WTC11 (cell line): ENCODE data around the gene ZNF624.

Experiments
- ATF1 ChIP-seq: sonication (generic); formaldehyde crosslinking; IDR thresholded peaks from 2 replicates; pipeline ENCODE4 v1.8.1; 2023; ENCODE audit warnings: mild to moderate bottlenecking, moderate library complexity, missing genetic modification reagents
- CREB1 ChIP-seq: sonication (generic); formaldehyde crosslinking; IDR thresholded peaks from 2 replicates; pipeline ENCODE4 v1.8.0; 2023; ENCODE audit warnings: mild to moderate bottlenecking, missing genetic modification reagents
- JUN ChIP-seq: sonication (generic); formaldehyde crosslinking; IDR thresholded peaks from 2 replicates; pipeline ENCODE4 v1.8.0; 2023; ENCODE audit warnings: mild to moderate bottlenecking, missing genetic modification reagents
- KAT7 ChIP-seq: sonication (generic); formaldehyde crosslinking; IDR thresholded peaks from 2 replicates; pipeline ENCODE4 v1.8.1; 2023; ENCODE audit warnings: missing genetic modification reagents, mild to moderate bottlenecking, borderline replicate concordance
- PRRX2 ChIP-seq: fragments of 250-450 bp; sonication (Bioruptor Pico); IDR thresholded peaks from 2 replicates; pipeline ENCODE4 v1.8.0; 2021; ENCODE audit warnings: mild to moderate bottlenecking
- TEAD4 ChIP-seq: sonication (generic); formaldehyde crosslinking; IDR thresholded peaks from 2 replicates; pipeline ENCODE4 v1.8.0; 2022; ENCODE audit warnings: mild to moderate bottlenecking, missing genetic modification reagents
- ZNF121 ChIP-seq: sonication (generic); formaldehyde crosslinking; IDR thresholded peaks from 2 replicates; pipeline ENCODE4 v1.8.0; 2023; ENCODE audit warnings: missing genetic modification reagents
- TF ChIP-seq, protein P1 (sequence below): fragments of 200-600 bp; IDR thresholded peaks from 2 replicates; pipeline ENCODE4 v1.8.0; 2022; ENCODE audit warnings: antibody characterized with exemption
- TF ChIP-seq, protein P2 (sequence below): sonication (generic); formaldehyde crosslinking; IDR thresholded peaks from 2 replicates; pipeline ENCODE4 v1.8.1; 2023; ENCODE audit warnings: mild to moderate bottlenecking, missing genetic modification reagents, moderate library complexity
- TF ChIP-seq, protein P3 (sequence below): sonication (generic); formaldehyde crosslinking; conservative IDR thresholded peaks from 2 replicates; pipeline ENCODE4 v1.8.1; 2022; ENCODE audit warnings: mild to moderate bottlenecking, missing genetic modification reagents
- TF ChIP-seq, protein P4 (sequence below): fragments of 250-450 bp; sonication (Bioruptor Pico); IDR thresholded peaks from 2 replicates; pipeline ENCODE4 v1.8.0; 2021; ENCODE audit warnings: mild to moderate bottlenecking
- TF ChIP-seq, protein P5 (sequence below): sonication (generic); formaldehyde crosslinking; IDR thresholded peaks from 2 replicates; pipeline ENCODE4 v1.8.0; 2023; ENCODE audit warnings: missing genetic modification reagents

DNA sequence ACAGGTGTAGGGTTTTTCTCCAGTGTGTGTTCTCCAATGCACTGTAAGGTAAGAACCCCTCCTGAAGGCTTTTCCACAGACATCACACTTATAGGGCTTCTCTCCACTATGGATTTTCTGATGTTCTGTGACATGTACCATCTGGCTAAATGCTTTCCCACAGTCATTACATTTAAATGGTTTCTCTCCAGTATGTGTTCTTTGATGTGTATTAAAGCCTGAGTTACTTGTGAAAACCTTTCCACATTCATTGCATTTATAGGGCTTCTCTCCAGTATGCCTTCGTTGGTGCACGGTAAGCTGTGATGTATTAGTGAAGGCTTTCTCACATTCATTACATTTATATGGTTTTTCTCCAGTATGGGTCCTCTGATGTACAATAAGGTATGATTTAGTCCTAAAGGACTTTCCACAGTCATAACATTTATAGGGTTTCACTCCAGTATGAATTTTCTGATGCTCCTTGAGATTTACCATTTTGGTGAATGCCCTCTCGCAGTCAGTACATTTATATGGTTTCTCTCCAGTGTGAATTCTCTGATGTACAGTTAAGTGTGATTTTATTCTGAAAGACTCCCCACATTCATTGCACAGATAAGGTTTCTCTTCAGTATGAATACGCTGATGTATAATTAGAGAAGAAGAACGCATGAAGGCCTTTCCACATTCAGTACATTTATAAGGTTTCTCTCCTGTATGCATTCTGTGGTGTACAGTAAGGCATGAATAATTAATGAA, 30.9 kb downstream of the ZNF624 start:
- TF ChIP-seq, protein P1, sequence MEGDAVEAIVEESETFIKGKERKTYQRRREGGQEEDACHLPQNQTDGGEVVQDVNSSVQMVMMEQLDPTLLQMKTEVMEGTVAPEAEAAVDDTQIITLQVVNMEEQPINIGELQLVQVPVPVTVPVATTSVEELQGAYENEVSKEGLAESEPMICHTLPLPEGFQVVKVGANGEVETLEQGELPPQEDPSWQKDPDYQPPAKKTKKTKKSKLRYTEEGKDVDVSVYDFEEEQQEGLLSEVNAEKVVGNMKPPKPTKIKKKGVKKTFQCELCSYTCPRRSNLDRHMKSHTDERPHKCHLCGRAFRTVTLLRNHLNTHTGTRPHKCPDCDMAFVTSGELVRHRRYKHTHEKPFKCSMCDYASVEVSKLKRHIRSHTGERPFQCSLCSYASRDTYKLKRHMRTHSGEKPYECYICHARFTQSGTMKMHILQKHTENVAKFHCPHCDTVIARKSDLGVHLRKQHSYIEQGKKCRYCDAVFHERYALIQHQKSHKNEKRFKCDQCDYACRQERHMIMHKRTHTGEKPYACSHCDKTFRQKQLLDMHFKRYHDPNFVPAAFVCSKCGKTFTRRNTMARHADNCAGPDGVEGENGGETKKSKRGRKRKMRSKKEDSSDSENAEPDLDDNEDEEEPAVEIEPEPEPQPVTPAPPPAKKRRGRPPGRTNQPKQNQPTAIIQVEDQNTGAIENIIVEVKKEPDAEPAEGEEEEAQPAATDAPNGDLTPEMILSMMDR = no peak
- TF ChIP-seq, protein P2, sequence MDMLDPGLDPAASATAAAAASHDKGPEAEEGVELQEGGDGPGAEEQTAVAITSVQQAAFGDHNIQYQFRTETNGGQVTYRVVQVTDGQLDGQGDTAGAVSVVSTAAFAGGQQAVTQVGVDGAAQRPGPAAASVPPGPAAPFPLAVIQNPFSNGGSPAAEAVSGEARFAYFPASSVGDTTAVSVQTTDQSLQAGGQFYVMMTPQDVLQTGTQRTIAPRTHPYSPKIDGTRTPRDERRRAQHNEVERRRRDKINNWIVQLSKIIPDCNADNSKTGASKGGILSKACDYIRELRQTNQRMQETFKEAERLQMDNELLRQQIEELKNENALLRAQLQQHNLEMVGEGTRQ = no peak
- TF ChIP-seq ZNF121 (CRISPR knock-in tag) (no peak), TEAD4 (no peak), PRRX2 (no peak), JUN (CRISPR knock-in tag) (no peak), KAT7 (CRISPR knock-in tag) (no peak), CREB1 (CRISPR knock-in tag) (no peak), ATF1 (CRISPR knock-in tag) (no peak)
- TF ChIP-seq, protein P3, sequence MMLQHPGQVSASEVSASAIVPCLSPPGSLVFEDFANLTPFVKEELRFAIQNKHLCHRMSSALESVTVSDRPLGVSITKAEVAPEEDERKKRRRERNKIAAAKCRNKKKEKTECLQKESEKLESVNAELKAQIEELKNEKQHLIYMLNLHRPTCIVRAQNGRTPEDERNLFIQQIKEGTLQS (CRISPR knock-in tag) = no peak
- TF ChIP-seq, protein P4, sequence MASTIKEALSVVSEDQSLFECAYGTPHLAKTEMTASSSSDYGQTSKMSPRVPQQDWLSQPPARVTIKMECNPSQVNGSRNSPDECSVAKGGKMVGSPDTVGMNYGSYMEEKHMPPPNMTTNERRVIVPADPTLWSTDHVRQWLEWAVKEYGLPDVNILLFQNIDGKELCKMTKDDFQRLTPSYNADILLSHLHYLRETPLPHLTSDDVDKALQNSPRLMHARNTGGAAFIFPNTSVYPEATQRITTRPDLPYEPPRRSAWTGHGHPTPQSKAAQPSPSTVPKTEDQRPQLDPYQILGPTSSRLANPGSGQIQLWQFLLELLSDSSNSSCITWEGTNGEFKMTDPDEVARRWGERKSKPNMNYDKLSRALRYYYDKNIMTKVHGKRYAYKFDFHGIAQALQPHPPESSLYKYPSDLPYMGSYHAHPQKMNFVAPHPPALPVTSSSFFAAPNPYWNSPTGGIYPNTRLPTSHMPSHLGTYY = no peak
- TF ChIP-seq, protein P5, sequence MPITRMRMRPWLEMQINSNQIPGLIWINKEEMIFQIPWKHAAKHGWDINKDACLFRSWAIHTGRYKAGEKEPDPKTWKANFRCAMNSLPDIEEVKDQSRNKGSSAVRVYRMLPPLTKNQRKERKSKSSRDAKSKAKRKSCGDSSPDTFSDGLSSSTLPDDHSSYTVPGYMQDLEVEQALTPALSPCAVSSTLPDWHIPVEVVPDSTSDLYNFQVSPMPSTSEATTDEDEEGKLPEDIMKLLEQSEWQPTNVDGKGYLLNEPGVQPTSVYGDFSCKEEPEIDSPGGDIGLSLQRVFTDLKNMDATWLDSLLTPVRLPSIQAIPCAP (CRISPR knock-in tag) = no peak
